Upper lobe of left lung (tissue), 4 donors: ENCODE data around the gene PEX12.

Experiments used
- CTCF ChIP-seq, 6 experiments: fragments of 450-650 bp in 4 of 6; fragments of 200-600 bp in 2 of 6; sonication (generic) in 2 of 6; IDR thresholded peaks; one replicate each; pipeline ENCODE4 v1.5.1; 2016 to 2019; ENCODE audit warnings: antibody characterized with exemption in 6 of 6
- POLR2A ChIP-seq, 4 donors: fragments of 450-650 bp; IDR thresholded peaks; one replicate each; pipeline ENCODE4 v1.5.1; 2016 to 2017; ENCODE audit warnings: antibody characterized with exemption in 4 of 4, mild to moderate bottlenecking in 2 of 4
- POLR2AphosphoS5 ChIP-seq, 2 donors: sonication (generic); formaldehyde crosslinking; IDR thresholded peaks; one replicate each; pipeline ENCODE4 v1.5.1; 2017; ENCODE audit warnings: antibody characterized with exemption in 2 of 2

- TF ChIP-seq CTCF (IDR thresholded peaks at IDR 0.05) (no peak), POLR2A (IDR thresholded peaks at IDR 0.05) (no peak), POLR2AphosphoS5 (IDR thresholded peaks at IDR 0.05) (no peak)
These were observed 8.2 kb upstream of the PEX12 start for GRCh38 chr17:35586569-35587073.
